Measurements from ENCODE around the gene ATE1. TPM values are rescaled to one million over a fixed set of nuclear protein-coding genes. Genes with fewer than 3 reads are reported as not detected.

ATE1 gene
- total RNA-seq, 1 experiment from 2014 or later = 18.7 TPM

DNA sequence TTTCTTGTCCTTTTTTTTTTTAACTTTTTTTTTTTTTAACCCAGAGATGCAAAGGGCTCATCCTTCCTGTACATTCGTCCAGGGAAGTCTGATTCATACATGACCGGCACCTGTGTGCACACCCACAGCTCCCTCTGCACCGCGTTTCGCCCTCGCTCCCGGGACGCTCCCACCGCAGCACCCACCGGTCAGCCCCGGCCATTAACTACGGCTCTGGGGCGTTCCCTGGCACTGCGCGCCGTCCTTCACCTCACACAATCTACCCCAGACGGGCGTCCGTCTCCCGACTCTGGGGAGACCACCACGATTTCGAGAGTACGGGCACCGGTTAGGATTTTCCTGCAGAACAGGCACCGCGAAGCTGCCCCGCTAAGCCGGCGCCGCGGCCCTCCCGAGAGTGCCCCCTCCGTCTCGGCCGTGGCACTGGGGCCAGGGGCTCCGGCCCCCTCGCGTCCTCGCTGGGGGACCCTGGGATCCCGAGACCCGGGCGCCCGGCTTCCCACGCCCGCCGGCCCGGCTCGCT, 452 bp downstream of the ATE1 start:
- H3K4me3 Mint-ChIP-seq (ENCODE audit: low read depth, unreplicated experiment) = peak overlapping the region; percentile 84
- peak; percentile 41 for DNase-seq
- H3K9me3 Mint-ChIP-seq (ENCODE audit: low read depth, unreplicated experiment) = no peaks in the 10 kb centered on the region
- intact Hi-C loops (cut with micrococcal nuclease; ENCODE audit: unreplicated experiment) = no loop called here
- CTCF ChIA-PET = no interaction called here
- no TSS peak for BruUV-seq (replicated peaks)
- H3K27ac Mint-ChIP-seq (ENCODE audit: unreplicated experiment) = peak overlapping the region; percentile 71
- H3K27me3 Mint-ChIP-seq (ENCODE audit: unreplicated experiment) = no peaks in the 10 kb centered on the region
- peaks cover 27% of the 10 kb centered on the region for H3K36me3 Mint-ChIP-seq (ENCODE audit: insufficient read depth, unreplicated experiment)
- H3K4me1 Mint-ChIP-seq (ENCODE audit: low read depth, unreplicated experiment) = peaks cover 17% of the 10 kb centered on the region
- TF ChIP-seq, protein P1, sequence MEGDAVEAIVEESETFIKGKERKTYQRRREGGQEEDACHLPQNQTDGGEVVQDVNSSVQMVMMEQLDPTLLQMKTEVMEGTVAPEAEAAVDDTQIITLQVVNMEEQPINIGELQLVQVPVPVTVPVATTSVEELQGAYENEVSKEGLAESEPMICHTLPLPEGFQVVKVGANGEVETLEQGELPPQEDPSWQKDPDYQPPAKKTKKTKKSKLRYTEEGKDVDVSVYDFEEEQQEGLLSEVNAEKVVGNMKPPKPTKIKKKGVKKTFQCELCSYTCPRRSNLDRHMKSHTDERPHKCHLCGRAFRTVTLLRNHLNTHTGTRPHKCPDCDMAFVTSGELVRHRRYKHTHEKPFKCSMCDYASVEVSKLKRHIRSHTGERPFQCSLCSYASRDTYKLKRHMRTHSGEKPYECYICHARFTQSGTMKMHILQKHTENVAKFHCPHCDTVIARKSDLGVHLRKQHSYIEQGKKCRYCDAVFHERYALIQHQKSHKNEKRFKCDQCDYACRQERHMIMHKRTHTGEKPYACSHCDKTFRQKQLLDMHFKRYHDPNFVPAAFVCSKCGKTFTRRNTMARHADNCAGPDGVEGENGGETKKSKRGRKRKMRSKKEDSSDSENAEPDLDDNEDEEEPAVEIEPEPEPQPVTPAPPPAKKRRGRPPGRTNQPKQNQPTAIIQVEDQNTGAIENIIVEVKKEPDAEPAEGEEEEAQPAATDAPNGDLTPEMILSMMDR (IDR thresholded peaks at IDR 0.05; ENCODE audit: unreplicated experiment) = no peak

DNA sequence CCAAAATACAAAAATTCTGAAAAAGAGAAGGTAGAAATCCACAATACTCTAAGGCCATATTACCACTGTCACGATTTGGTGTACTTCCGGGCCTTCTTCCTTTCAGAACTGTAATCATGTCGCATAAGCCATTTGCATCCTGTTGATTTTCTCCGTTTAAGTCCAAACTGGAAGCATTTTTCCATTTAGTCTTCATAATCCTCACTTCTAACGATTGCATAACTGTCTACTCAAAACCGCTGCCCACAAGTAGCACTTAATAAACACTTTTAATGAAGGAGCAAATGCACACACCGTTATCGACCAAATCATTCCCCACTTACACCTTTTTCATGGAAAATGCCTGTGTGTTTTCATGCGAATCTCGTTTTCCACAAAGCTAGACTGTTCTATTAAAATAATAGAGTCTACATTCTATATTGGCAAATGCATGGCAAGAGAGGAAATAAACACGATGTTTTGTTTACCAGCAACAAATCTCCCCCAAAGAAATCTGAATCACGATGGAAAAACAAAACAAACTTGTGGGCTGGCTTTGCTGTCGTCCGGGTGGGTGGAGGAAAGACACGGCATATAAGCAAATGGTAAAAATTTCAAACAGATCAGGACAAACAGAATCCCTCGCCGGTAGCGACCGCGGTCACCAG, 1.0 kb downstream of the ATE1 start:
- H3K27ac Mint-ChIP-seq (ENCODE audit: unreplicated experiment) = peak overlapping the region; percentile 71
- CTCF ChIA-PET = no interaction called here

DNA sequence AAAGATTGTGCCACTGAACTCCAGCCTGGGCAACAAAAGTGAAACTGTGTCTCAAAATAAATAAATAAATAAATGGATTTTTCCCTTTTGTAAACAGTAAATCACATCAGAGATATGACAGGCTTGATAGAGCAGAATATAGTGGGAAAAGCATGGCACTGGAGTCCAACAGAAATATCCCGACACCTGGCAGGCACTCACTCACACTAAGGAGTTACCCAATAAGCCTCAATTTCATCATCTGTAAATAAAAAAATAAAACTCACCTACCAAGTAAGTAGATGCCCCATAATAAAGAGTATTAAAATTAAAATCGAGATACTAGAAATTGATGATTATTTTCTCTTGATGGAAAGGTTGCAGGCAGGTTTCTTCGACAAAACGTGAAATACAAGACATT, 1.7 kb downstream of the ATE1 start:
- no peak overlapping the region for H3K27ac Mint-ChIP-seq (ENCODE audit: unreplicated experiment)
- TF ChIP-seq, protein P1 (IDR thresholded peaks at IDR 0.05; ENCODE audit: unreplicated experiment) = no peak

More for the DNA sequence above, 1.0 kb downstream of the ATE1 start:
- DNase-seq = no peak
- Mint-ChIP-seq H3K36me3 (ENCODE audit: insufficient read depth, unreplicated experiment) (peaks cover 27% of the 10 kb centered on the region), H3K4me3 (ENCODE audit: low read depth, unreplicated experiment) (peak overlapping the region; percentile 84), H3K27me3 (ENCODE audit: unreplicated experiment) (no peaks in the 10 kb centered on the region), H3K4me1 (ENCODE audit: low read depth, unreplicated experiment) (peaks cover 17% of the 10 kb centered on the region), H3K9me3 (ENCODE audit: low read depth, unreplicated experiment) (no peaks in the 10 kb centered on the region)
- intact Hi-C loops (cut with micrococcal nuclease; ENCODE audit: unreplicated experiment) = no loop called here
- no TSS peak for BruUV-seq (replicated peaks)
- TF ChIP-seq, protein P1 (IDR thresholded peaks at IDR 0.05; ENCODE audit: unreplicated experiment) = no peak

DNA sequence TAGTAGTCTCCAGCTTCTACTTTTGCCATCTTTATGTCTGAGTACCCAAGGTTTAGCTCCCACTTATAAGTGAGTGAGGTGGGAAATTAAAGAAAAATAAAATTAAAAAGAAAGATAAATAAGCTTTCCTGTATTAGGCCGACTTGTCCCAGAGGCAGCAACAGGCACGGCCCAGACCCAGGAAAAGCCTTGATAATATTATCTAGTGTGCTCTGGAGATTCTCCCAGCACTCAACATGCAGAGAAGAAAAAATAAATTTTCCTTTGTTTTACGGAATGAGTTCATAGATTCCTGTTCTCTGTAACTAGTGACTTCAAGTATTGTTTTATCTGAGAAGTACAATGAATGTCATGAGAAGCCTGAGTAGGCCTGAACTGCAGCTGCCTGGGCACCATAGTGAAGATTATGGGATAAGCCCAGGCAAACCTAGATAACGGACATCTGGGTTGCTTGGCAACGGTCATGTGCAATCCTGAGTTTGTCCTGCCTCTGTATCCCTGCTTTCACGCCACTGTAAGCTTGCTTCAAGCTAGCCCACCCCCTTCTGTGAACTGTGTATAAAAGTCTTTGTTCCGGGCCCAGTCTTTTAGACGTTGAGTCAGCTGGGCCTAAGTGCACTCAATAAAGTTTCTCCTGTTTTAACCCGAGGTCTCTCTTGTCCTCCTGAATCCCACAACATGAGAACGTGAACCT, 6.4 kb downstream of the ATE1 start:
- no peaks in the 10 kb centered on the region for H3K4me1 Mint-ChIP-seq (ENCODE audit: low read depth, unreplicated experiment)
- no TSS peak for BruUV-seq (replicated peaks)
- TF ChIP-seq, protein P1 (IDR thresholded peaks at IDR 0.05; ENCODE audit: unreplicated experiment) = no peak
- no peak for DNase-seq
- H3K4me3 Mint-ChIP-seq (ENCODE audit: low read depth, unreplicated experiment) = no peak overlapping the region
- intact Hi-C loops (cut with micrococcal nuclease; ENCODE audit: unreplicated experiment) = no loop called here
- H3K9me3 Mint-ChIP-seq (ENCODE audit: low read depth, unreplicated experiment) = no peaks in the 10 kb centered on the region
- H3K27me3 Mint-ChIP-seq (ENCODE audit: unreplicated experiment) = no peaks in the 10 kb centered on the region
- H3K27ac Mint-ChIP-seq (ENCODE audit: unreplicated experiment) = no peak overlapping the region
- CTCF ChIA-PET = no interaction called here
- H3K36me3 Mint-ChIP-seq (ENCODE audit: insufficient read depth, unreplicated experiment) = peaks cover 11% of the 10 kb centered on the region

More for the DNA sequence above, 1.7 kb downstream of the ATE1 start:
- CTCF ChIA-PET = no interaction called here
- peak overlapping the region; percentile 84 for H3K4me3 Mint-ChIP-seq (ENCODE audit: low read depth, unreplicated experiment)
- H3K27me3 Mint-ChIP-seq (ENCODE audit: unreplicated experiment) = no peaks in the 10 kb centered on the region
- H3K9me3 Mint-ChIP-seq (ENCODE audit: low read depth, unreplicated experiment) = no peaks in the 10 kb centered on the region
- intact Hi-C loops (cut with micrococcal nuclease; ENCODE audit: unreplicated experiment) = no loop called here
- peaks cover 27% of the 10 kb centered on the region for H3K36me3 Mint-ChIP-seq (ENCODE audit: insufficient read depth, unreplicated experiment)
- peaks cover 17% of the 10 kb centered on the region for H3K4me1 Mint-ChIP-seq (ENCODE audit: low read depth, unreplicated experiment)
- no peak for DNase-seq
- BruUV-seq (replicated peaks) = TSS peak; percentile 50

Measured in Calu3 (cell line).